GM18951 (cell line): ENCODE results near the gene IRS1.
A peak's percentile ranks its signal among the peaks of the same experiment; 100 is the strongest.
"Not testable (repeated sequence)": the region's sequence is repeated elsewhere in the genome, so short reads cannot be mapped to it uniquely, and the experiment has no call there.

Experiments used
- POLR2A ChIP-seq: IDR thresholded peaks from 4 replicates; pipeline ENCODE4 v1.6.1; 2011; ENCODE audit warnings: mild to moderate bottlenecking; ENCODE audit not compliant: insufficient read length, insufficient read depth; ENCODE audit errors: extremely low read depth
- in situ Hi-C: fragments of 300-500 bp; cut with MboI; formaldehyde crosslinking; loops from one replicate; pipeline ENCODE4 v1.12.0; 2022; ENCODE audit warnings: low sequenced_read_pairs, mixed read lengths, inconsistent platforms; ENCODE audit not compliant: unreplicated experiment

Gene IRS1

GRCh38 chr2:226799211-226799975, at the start of gene IRS1:
Gene IRS1 (minus strand): TSS chr2:226799820. CDS start chr2:226798738, 1,082 bp downstream.
- peak; percentile 44 for TF ChIP-seq POLR2A
- in situ Hi-C loops, result no loop called here

GRCh38 chr2:226849349-226849748, 49.7 kb upstream of the IRS1 start:
- in situ Hi-C loops, result no loop called here
- no peak for TF ChIP-seq POLR2A

GRCh38 chr2:226847511-226847910, 47.9 kb upstream of the IRS1 start:
- no peak for TF ChIP-seq POLR2A
- in situ Hi-C loops, result no loop called here

- in situ Hi-C loops, result no loop called here
Measured at GRCh38 chr2:226847090-226847489, 47.5 kb upstream of the IRS1 start.

DNA sequence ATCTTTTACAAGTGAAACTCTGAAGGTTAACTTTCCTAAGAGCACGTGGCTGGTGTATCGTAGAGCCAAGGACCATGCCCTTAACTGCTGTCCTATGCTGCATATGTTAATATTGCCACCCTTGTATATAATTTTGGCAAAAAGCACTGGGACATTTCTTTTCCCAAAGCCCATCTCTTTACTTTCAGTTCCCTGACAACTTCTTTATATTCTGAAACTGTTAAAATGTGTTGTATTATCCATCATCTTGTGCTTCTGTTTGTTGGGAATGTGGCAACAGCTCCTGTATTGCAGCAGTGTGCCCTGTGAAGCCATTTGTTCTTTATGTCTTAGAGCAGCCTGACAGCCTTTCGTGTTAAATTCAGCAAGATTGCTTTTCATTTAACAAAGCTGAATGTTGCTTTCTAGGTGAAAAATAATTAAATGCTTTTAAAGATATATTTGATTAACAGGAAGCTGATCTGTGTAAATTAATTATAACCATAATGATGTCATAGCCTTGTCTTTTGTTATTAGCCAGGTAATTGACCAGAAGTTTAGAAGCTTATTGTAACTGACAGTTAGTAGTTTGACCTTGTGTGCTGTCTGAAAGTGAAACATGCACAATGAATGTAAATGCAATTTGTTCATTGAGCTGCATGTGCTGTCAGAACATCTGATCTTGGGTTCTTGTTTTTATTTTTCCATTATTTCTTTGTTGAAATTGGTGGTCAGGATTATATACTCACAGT, 45.9 kb upstream of the IRS1 start:
- in situ Hi-C loops, result no loop called here
- no peak for TF ChIP-seq POLR2A

More at GRCh38 chr2:226847090-226847489, 47.5 kb upstream of the IRS1 start:
- TF ChIP-seq POLR2A, result no peak

DNA sequence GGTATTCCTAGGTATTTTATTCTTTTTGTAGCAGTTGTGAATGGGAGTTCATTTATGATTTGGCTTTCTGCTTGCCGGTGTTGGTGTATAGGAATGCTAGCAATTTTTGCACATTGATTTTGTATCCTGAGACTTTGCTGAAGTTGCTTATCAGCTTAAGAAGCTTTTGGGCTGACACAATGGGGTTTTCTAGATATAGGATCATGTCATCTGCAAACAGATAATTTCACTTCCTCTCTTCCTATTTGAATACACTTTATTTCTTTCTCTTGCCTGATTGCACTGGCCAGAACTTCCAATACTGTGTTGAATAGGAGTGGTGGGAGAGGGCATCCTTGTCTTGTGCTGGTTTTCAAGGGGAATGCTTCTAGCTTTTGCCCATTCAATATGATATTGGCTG, 43.4 kb upstream of the IRS1 start:
- in situ Hi-C loops, result not testable (repeated sequence)

- in situ Hi-C loops, result no loop called here
- no peak for TF ChIP-seq POLR2A
Measured at GRCh38 chr2:226839951-226840350, 40.3 kb upstream of the IRS1 start.

DNA sequence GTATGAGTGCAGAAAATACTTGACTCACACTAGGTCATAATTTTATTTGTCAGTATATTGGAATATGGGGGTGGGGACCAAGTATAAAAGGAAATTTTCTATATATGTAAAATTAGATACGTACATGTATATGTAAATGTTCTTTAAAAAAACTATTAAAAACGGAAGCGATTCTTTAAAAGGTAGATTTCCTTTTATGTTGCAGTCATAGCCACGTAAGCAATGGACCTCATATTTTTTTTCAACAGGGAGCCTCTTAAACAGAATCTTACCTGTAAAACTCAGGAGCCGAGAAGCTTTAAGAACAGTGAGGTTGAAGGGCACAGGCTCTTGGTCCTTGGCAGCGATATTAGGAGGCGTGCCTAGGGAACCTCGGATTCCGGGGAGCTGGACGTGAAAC, 39.5 kb upstream of the IRS1 start:
- no peak for TF ChIP-seq POLR2A
- in situ Hi-C loops, result no loop called here

DNA sequence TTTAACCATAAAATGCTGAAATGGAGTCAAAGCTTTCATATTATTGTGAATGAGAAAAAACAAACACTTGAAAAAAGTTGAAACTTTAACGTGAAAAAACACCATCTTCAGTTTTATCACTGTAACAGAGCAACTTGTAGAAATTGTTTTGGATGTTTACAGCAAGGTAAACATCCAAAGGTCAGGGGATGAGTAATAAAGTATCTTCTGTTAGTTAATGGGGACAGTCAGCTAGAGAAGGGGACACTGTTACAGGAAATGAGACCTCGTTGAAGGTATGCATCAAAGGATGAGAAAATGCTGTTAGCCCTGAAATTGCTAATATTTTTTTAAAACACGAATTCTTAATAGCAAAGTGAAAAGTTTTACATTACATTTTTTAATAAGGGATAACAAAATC, 39.1 kb upstream of the IRS1 start:
- TF ChIP-seq POLR2A, result no peak
- in situ Hi-C loops, result no loop called here

DNA sequence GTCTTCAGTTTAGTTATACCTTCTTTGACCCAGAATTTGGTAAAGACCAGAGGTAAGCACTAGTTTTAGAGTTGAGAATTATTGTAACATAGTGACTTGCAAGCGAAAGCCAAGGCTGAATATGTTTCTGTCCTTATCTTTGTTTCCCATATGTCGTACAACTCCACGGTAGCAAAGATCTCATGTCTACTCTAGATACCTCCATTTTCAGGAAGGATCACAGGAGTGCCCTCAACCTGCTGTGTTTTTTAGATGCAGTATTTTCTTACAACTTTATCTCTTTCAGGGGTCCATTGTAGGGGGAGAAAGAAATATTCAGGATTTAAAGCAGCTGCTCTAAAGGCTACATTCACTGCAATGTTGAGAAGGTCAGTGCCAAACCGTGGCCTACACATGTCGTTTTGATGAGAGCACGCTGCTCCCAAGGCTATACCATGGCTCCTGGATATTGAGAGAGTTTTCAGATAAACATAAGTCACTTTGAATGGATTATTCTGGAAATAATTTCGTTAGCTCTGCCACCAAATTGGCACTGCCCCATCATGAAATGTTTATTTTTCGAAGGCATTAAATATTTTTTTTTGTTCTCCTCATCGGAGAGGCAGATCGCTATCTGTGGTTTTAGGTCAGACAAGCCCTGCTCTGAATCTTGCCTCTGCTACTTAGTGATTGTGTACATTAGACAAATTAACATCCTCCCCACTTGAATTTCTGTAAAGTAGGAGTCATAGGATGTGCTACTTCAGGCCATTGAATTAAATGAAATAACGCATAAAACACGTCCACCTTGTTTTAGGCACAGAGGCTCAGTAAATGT, 38.4 kb upstream of the IRS1 start:
- TF ChIP-seq POLR2A, result no peak
- in situ Hi-C loops, result no loop called here

DNA sequence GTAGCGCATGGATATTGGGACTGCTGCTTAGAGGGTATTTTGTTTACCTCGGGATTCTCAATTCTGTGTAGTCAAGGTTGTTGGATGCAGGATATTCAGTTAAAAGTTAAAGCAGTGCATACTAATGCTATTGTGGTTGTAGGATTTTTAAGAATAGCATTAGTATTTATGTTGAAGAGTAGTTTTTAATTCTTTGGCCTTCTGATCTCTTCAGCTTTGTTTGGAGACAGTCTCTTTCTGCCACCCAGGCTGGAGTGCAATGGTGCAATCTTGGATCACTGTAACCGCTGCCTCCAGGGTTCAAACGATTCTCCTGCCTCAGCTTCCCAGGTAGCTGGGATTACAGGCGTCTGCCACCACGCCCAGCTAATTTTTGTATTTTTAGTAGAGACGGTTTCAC, 37.7 kb upstream of the IRS1 start:
- no peak for TF ChIP-seq POLR2A
- in situ Hi-C loops, result no loop called here

DNA sequence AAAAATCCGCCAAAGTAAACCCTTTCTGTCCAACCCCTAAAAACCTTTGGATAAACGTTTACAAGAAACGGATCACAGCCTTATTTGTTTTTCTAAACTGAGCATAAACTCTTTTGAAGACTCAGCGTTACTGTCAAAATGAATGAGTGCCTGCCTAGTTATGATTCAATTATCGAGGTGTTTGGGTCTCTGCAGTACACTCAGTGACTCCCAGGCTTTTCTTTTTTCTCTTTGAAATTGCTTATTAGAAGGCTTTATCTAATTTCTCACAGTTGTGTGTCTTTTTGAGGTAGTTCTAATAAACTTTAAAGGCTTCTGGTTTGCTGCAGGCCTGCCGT, 36.9 kb upstream of the IRS1 start:
- in situ Hi-C loops, result no loop called here
- TF ChIP-seq POLR2A, result no peak

DNA sequence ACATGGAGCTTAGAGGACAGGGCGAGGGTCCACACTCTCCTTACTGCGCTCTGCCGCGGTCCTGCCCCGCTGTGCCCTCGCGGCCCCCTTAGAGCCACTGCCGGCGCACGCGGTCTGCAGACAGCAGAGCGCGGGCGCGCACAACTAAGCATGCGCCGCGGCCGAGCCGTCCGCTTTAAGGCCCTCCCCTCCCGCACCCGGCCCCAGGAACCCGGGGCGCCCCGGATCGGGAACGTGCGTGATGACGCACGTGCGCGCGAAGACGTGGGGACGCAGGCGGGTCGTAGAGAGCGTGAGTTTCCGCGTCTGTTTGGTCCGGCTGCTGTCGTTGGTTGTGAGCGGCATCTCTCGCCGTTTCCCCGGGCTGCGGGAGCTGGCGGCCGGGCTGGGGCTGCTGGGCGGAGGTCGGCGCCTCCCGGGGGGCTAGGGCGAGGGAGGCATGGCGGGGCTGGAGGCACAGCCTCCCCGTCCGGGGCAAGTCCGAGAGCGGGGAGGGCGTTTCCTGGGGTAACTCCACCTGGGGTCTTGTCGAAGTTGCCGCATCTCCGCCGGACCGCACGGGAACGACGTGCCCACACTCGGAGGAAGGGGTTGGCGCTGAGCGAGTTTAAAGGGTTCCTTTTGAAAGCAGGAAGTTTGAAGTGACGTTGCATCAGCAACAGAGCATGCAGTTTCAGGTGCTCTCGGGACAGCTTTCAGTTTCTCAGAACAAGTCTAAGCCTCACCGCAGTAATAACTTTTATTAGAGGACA, 36.4 kb upstream of the IRS1 start, which contains the start of gene RHBDD1:
Gene RHBDD1 (plus strand): TSS at position 259 of the 752 bp plus-strand sequence. CDS start 28,640 bp downstream, outside the sequence.
- peak; percentile 95 for TF ChIP-seq POLR2A
- in situ Hi-C loops, result no loop called here
